GM12878 (cell line): Measurements from ENCODE around the gene PRR5. TPM values are rescaled to one million over a fixed set of nuclear protein-coding genes. Genes with fewer than 3 reads are reported as not detected.

Source experiments
- ATAC-seq: fragments of 200-7000 bp; cut with Tn5 transposase; 3 replicates; pipeline ENCODE4 v1.9.1; 2020; ENCODE audit warnings: mild to moderate bottlenecking, moderate library complexity
- BruUV-seq: library from RNA; stranded (reverse); fragments of 400-500 nt; replicated peaks from 2 replicates; lab custom pipeline; 2021; lab: Mats Ljungman, UMichigan
- CTCF ChIA-PET: fragments of 300-600 bp; sonication (Branson Sonifier 250); formaldehyde crosslinking; extraction: SDS; loops from one replicate; lab custom pipeline; 2021; ENCODE audit warnings: inconsistent platforms; lab: Yijun Ruan, JAX
- POLR2A ChIA-PET: fragments of 350-600 bp; formaldehyde crosslinking; extraction: SDS; loops from one replicate; lab custom pipeline; 2021; ENCODE audit warnings: inconsistent platforms; lab: Charles Lee
- RAD21 ChIA-PET: fragments of 300-600 bp; sonication (Branson Sonifier 250); formaldehyde crosslinking; loops from one replicate; lab custom pipeline; 2023; ENCODE audit warnings: antibody characterized with exemption; ENCODE audit not compliant: unreplicated experiment; lab: Charles Lee
- SMC1A ChIA-PET: fragments of 300-600 bp; sonication (Branson Sonifier 250); formaldehyde crosslinking; loops from one replicate; lab custom pipeline; 2023; ENCODE audit not compliant: unreplicated experiment, uncharacterized antibody; lab: Charles Lee
- DNase-seq: peaks from one replicate; pipeline ENCODE4 v3.0.0-alpha.2; 2011; ENCODE audit warnings: low read depth, low spot score
- FAIRE-seq: peaks from 3 replicates; lab custom pipeline; 2011; peaks lifted over from hg19 to GRCh38; lab: Jason Lieb, UNC
- H2AFZ ChIP-seq: 2 replicates; pipeline ENCODE4 v1.6.0; 2011; ENCODE audit warnings: low read depth, low read length, control low read depth; ENCODE audit not compliant: control insufficient read depth
- H3K27ac ChIP-seq: 2 replicates; pipeline ENCODE4 v1.5.1; 2011; ENCODE audit warnings: control low read depth; ENCODE audit not compliant: control insufficient read depth, insufficient read depth
- H3K27me3 ChIP-seq, 2 experiments: replicated peaks in 1 of 2; 2 replicates each; pipeline versions ENCODE4 v1.6.0 to v1.6.1; 2011; ENCODE audit warnings: low read length in 1 of 2; ENCODE audit not compliant: control insufficient read depth in 2 of 2, insufficient read depth in 2 of 2
- H3K36me3 ChIP-seq, 2 experiments: 2 replicates each; pipeline ENCODE4 v1.5.1; 2011; ENCODE audit warnings: low read length in 1 of 2; ENCODE audit not compliant: control insufficient read depth in 2 of 2, insufficient read depth in 2 of 2
- H3K4me1 ChIP-seq: 2 replicates; pipeline ENCODE4 v1.6.1; 2011; ENCODE audit warnings: mild to moderate bottlenecking, low read length, moderate library complexity, mixed read lengths; ENCODE audit not compliant: control insufficient read depth, insufficient read depth
- H3K4me2 ChIP-seq: 2 replicates; pipeline ENCODE4 v1.6.0; 2011; ENCODE audit warnings: control low read depth; ENCODE audit not compliant: control insufficient read depth, insufficient read depth
- H3K4me3 ChIP-seq: fragments of 200-600 bp; sonication (generic); 2 replicates; pipeline ENCODE4 v1.5.1; 2016
- H3K79me2 ChIP-seq: 2 replicates; pipeline ENCODE4 v1.6.0; 2011; ENCODE audit warnings: low read length; ENCODE audit not compliant: control insufficient read depth, insufficient read depth
- H3K9ac ChIP-seq: 2 replicates; pipeline ENCODE4 v1.8.0; 2011; ENCODE audit warnings: low read length, control low read depth, mixed read lengths; ENCODE audit not compliant: control insufficient read depth, insufficient read depth
- H3K9me3 ChIP-seq: replicated peaks from 3 replicates; pipeline ENCODE4 v1.5.1; 2011; ENCODE audit warnings: mild to moderate bottlenecking, low read length; ENCODE audit not compliant: control insufficient read depth, insufficient read depth
- H4K20me1 ChIP-seq: 2 replicates; pipeline ENCODE4 v1.6.0; 2011; ENCODE audit not compliant: control insufficient read depth, insufficient read depth
- IRF4 ChIP-seq: IDR thresholded peaks from 2 replicates; pipeline ENCODE4 v1.6.1; 2011; ENCODE audit warnings: low read depth, low read length
- POLR2AphosphoS5 ChIP-seq: IDR thresholded peaks from 2 replicates; pipeline ENCODE4 v1.6.1; 2011; ENCODE audit warnings: mild to moderate bottlenecking, low read length, inconsistent platforms
- RAD21 ChIP-seq: IDR thresholded peaks from 2 replicates; pipeline ENCODE4 v1.6.1; 2011; ENCODE audit warnings: mild to moderate bottlenecking, low read depth, low read length, moderate library complexity; ENCODE audit not compliant: insufficient read depth
- ZNF24 ChIP-seq: fragments of 450-650 bp; IDR thresholded peaks from 2 replicates; pipeline ENCODE4 v1.6.1; 2017; ENCODE audit warnings: antibody characterized with exemption, mild to moderate bottlenecking
- WGBS: methylation state at CpG from one replicate; pipeline ENCODE4 v1.1.6; 2016; ENCODE audit warnings: low lambda C conversion rate; ENCODE audit not compliant: insufficient replicate concordance, insufficient coverage; ENCODE audit errors: missing lambda C conversion rate; 5-methylcytosine and 5-hydroxymethylcytosine counted together
- in situ Hi-C: fragments of 300-500 bp; cut with MboI; formaldehyde crosslinking; loops from 9 replicates; pipeline ENCODE4 v1.14.3; 2018; ENCODE audit warnings: mixed read lengths
- intact Hi-C: fragments of 100-400 bp; cut with micrococcal nuclease; formaldehyde crosslinking; loops from one replicate; pipeline ENCODE4 v1.14.2; 2022; ENCODE audit not compliant: unreplicated experiment
- polyA plus RNA-seq, 11 experiments: library from polyadenylated mRNA; depleted of rRNA in 4 of 11; unstranded in 6 of 11; stranded (reverse) in 5 of 11; fragments of >200 nt; fragmentation: Nextera tagmentation in 4 of 11; fragmentation: Illumina TruSeq in 1 of 11; extraction: Ambion mirVana in 4 of 11; extraction: Trizol in 1 of 11; gene quantifications; 1 replicate in 1 of 11; 2 replicates in 10 of 11; pipeline versions ENCODE4 v1.2.1 to v1.2.3, GENCODE V29; 2011 to 2016; ENCODE audit warnings: inconsistent platforms in 2 of 11, missing spikeins in 2 of 11, low read depth in 1 of 11
- total RNA-seq, 4 experiments: library from RNA; depleted of rRNA in 3 of 4; stranded (reverse); fragments of >200 nt in 3 of 4; fragmentation: Illumina TruSeq in 1 of 4; extraction: Trizol in 1 of 4; gene quantifications; 2 replicates each; pipeline versions ENCODE4 v1.2.1 to v1.2.3, GENCODE V29; 2013 to 2021
- TF ChIP-seq, protein P1 (sequence below): fragments of 450-650 bp; conservative IDR thresholded peaks from 2 replicates; pipeline ENCODE4 v1.6.1; 2017; ENCODE audit warnings: mild to moderate bottlenecking, moderate library complexity
- TF ChIP-seq, protein P2 (sequence below): IDR thresholded peaks from 2 replicates; pipeline ENCODE4 v1.6.1; 2012; ENCODE audit warnings: low read depth, low read length, improper control_type of control experiment
- TF ChIP-seq, protein P3 (sequence below): fragments of 450-650 bp; IDR thresholded peaks from 2 replicates; pipeline ENCODE4 v1.6.1; 2017; ENCODE audit warnings: antibody characterized with exemption, mild to moderate bottlenecking, moderate library complexity
- TF ChIP-seq, protein P4 (sequence below): fragments of 450-650 bp; IDR thresholded peaks from 2 replicates; pipeline ENCODE4 v1.6.1; 2017; ENCODE audit warnings: mild to moderate bottlenecking, moderate library complexity

Gene PRR5
- total and polyA plus RNA-seq, 10 of the 15 experiments (the other 5 are each of a cell fraction or from before 2014, with no cell fraction given) = 0.03 to 9.4 (median 1.5) TPM

DNA sequence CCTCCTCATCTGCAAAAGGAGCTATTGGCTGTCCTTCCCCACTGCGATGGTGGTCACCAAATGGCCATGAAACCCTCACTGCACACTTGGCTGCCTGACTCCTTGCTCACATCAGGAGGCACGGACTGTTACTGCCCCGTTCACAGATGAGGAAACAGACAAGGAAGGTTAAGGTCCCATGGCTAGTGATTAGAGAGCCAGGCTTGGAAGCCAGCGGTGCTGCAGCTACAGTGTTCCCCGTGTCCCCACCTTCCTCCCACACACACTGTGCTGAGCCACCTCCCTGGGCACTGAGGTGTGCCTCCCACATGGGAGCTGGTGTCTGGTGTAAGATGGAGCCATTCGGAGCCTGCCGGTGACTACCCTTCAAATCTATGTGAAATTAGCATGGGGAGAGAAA, 53.0 kb downstream of the PRR5 start (continued):
- TF ChIP-seq POLR2AphosphoS5 (no peak), IRF4 (no peak)
- TF ChIP-seq, protein P1, sequence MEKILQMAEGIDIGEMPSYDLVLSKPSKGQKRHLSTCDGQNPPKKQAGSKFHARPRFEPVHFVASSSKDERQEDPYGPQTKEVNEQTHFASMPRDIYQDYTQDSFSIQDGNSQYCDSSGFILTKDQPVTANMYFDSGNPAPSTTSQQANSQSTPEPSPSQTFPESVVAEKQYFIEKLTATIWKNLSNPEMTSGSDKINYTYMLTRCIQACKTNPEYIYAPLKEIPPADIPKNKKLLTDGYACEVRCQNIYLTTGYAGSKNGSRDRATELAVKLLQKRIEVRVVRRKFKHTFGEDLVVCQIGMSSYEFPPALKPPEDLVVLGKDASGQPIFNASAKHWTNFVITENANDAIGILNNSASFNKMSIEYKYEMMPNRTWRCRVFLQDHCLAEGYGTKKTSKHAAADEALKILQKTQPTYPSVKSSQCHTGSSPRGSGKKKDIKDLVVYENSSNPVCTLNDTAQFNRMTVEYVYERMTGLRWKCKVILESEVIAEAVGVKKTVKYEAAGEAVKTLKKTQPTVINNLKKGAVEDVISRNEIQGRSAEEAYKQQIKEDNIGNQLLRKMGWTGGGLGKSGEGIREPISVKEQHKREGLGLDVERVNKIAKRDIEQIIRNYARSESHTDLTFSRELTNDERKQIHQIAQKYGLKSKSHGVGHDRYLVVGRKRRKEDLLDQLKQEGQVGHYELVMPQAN = no peak
- TF ChIP-seq, protein P2, sequence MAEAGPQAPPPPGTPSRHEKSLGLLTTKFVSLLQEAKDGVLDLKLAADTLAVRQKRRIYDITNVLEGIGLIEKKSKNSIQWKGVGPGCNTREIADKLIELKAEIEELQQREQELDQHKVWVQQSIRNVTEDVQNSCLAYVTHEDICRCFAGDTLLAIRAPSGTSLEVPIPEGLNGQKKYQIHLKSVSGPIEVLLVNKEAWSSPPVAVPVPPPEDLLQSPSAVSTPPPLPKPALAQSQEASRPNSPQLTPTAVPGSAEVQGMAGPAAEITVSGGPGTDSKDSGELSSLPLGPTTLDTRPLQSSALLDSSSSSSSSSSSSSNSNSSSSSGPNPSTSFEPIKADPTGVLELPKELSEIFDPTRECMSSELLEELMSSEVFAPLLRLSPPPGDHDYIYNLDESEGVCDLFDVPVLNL = no peak
- TF ChIP-seq, protein P3, sequence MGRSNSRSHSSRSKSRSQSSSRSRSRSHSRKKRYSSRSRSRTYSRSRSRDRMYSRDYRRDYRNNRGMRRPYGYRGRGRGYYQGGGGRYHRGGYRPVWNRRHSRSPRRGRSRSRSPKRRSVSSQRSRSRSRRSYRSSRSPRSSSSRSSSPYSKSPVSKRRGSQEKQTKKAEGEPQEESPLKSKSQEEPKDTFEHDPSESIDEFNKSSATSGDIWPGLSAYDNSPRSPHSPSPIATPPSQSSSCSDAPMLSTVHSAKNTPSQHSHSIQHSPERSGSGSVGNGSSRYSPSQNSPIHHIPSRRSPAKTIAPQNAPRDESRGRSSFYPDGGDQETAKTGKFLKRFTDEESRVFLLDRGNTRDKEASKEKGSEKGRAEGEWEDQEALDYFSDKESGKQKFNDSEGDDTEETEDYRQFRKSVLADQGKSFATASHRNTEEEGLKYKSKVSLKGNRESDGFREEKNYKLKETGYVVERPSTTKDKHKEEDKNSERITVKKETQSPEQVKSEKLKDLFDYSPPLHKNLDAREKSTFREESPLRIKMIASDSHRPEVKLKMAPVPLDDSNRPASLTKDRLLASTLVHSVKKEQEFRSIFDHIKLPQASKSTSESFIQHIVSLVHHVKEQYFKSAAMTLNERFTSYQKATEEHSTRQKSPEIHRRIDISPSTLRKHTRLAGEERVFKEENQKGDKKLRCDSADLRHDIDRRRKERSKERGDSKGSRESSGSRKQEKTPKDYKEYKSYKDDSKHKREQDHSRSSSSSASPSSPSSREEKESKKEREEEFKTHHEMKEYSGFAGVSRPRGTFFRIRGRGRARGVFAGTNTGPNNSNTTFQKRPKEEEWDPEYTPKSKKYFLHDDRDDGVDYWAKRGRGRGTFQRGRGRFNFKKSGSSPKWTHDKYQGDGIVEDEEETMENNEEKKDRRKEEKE = no peak
- TF ChIP-seq, all 136 proteins: peak for 0

DNA sequence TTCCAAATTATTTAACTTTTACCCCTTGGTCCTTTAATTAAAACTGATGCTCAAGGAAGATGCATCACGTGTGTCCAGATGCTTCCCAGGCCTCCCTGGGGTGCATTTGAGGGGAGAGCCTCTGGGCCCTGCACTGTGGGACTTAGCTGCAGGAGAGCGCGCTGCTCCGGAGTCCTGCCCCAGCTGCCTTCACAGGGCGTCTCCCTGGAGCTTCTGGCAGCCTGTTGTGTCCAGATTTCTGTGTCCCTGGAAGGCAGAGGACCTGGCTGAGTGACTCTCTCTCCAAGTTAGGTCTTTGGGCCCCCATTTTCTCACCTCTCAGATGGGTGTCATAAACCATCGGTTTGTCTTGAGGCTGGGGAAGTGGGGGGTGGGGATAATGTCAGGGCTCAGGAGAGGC, 53.4 kb downstream of the PRR5 start:
- ChIA-PET SMC1A (no interaction called here), POLR2A (no interaction called here), RAD21 (no interaction called here), CTCF (no interaction called here)
- Histone ChIP-seq H3K9me3 (no peaks in the 10 kb centered on the region; the same call in 2 of the 3 replicates), H4K20me1 (no peaks in the 10 kb centered on the region), H3K27me3 (peaks cover 2 to 3% of the 10 kb centered on the region in 2 experiments; a peak in 3 of 4 replicates), H3K36me3 (no peaks in the 10 kb centered on the region), H3K4me2 (no peak overlapping the region), H3K79me2 (no peaks in the 10 kb centered on the region), H3K27ac (no peak overlapping the region), H3K4me1 (no peaks in the 10 kb centered on the region), H3K4me3 (no peak overlapping the region), H3K9ac (no peak overlapping the region), H2AFZ (no peak overlapping the region)
- DNase-seq = no peak
- in situ Hi-C loops = no loop called here
- FAIRE-seq = no peak
- WGBS = 45% methylated on average over 6 of the region's 6 CpGs
- no TSS peak for BruUV-seq
- intact Hi-C loops = no loop called here
- ATAC-seq = no peak
- TF ChIP-seq RAD21 = no peak
- no peak for TF ChIP-seq ZNF24
- TF ChIP-seq, protein P3 = no peak
- TF ChIP-seq, protein P4, sequence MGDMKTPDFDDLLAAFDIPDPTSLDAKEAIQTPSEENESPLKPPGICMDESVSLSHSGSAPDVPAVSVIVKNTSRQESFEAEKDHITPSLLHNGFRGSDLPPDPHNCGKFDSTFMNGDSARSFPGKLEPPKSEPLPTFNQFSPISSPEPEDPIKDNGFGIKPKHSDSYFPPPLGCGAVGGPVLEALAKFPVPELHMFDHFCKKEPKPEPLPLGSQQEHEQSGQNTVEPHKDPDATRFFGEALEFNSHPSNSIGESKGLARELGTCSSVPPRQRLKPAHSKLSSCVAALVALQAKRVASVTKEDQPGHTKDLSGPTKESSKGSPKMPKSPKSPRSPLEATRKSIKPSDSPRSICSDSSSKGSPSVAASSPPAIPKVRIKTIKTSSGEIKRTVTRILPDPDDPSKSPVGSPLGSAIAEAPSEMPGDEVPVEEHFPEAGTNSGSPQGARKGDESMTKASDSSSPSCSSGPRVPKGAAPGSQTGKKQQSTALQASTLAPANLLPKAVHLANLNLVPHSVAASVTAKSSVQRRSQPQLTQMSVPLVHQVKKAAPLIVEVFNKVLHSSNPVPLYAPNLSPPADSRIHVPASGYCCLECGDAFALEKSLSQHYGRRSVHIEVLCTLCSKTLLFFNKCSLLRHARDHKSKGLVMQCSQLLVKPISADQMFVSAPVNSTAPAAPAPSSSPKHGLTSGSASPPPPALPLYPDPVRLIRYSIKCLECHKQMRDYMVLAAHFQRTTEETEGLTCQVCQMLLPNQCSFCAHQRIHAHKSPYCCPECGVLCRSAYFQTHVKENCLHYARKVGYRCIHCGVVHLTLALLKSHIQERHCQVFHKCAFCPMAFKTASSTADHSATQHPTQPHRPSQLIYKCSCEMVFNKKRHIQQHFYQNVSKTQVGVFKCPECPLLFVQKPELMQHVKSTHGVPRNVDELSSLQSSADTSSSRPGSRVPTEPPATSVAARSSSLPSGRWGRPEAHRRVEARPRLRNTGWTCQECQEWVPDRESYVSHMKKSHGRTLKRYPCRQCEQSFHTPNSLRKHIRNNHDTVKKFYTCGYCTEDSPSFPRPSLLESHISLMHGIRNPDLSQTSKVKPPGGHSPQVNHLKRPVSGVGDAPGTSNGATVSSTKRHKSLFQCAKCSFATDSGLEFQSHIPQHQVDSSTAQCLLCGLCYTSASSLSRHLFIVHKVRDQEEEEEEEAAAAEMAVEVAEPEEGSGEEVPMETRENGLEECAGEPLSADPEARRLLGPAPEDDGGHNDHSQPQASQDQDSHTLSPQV = no peak
